ENCODE measurements around the gene FN3KRP.

FN3KRP gene

DNA sequence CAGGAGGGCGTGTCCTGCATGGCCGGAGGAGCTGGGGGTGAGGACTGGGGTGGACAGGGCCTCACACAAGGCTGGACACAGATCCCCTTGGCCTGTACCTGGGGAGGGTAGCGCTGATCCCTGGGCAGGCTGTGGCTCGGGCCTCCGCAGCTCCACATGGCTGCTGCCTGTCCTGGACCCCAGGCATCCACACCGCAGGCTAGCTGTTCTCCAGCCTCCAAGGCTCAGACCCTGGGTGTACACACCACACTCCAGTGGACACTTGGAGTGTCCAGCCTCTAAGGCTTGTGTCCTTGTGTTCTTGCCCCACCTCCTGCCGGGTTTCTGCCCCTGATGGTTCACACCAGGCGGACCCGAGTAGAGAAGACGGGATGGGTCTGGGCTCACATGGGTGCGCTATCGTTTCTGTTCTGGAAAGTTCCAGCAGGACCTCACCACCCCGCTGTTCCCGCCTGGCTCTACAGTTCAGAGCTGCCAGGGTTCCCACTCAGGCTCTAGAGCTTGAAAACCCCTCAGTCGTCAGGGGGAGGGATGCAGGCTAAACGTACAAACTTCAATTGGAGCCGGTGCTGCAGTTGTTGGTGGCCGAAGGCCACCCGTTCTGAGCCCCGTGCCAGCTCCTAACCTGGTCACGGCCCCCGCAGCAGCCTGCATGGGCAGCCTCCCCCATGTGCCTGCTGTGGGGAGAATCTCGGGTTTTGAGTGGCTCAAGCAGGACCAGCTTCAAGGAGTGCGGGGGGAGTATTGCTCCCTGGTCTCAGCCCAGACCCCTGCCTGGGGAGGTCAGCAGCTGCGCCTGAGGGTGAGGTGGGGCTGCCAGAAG, 6.6 kb upstream of the FN3KRP start:
- no peaks in the 10 kb centered on the region for H3K9me3 ChIP-seq (ENCODE audit: low read depth, low read length)
- TF ChIP-seq POLR2AphosphoS5 (IDR thresholded peaks at IDR 0.05; ENCODE audit: borderline replicate concordance, low read depth, low read length): no peak
- no peak for TF ChIP-seq EZH2 (IDR thresholded peaks at IDR 0.05)
- TF ChIP-seq FOXP2 (optimal IDR thresholded peaks at IDR 0.05; ENCODE audit: control extremely low read depth, extremely low read length, insufficient read depth): no peak
- no peak overlapping the region for H3K27ac ChIP-seq
- H3K4me3 ChIP-seq: no peak overlapping the region
- H3K9ac ChIP-seq (ENCODE audit: insufficient read length): no peak overlapping the region
- DNase-seq (ENCODE audit: low read depth, low spot score): no peak
- H3K36me3 ChIP-seq (ENCODE audit: insufficient read depth, low read length): no peaks in the 10 kb centered on the region

DNA sequence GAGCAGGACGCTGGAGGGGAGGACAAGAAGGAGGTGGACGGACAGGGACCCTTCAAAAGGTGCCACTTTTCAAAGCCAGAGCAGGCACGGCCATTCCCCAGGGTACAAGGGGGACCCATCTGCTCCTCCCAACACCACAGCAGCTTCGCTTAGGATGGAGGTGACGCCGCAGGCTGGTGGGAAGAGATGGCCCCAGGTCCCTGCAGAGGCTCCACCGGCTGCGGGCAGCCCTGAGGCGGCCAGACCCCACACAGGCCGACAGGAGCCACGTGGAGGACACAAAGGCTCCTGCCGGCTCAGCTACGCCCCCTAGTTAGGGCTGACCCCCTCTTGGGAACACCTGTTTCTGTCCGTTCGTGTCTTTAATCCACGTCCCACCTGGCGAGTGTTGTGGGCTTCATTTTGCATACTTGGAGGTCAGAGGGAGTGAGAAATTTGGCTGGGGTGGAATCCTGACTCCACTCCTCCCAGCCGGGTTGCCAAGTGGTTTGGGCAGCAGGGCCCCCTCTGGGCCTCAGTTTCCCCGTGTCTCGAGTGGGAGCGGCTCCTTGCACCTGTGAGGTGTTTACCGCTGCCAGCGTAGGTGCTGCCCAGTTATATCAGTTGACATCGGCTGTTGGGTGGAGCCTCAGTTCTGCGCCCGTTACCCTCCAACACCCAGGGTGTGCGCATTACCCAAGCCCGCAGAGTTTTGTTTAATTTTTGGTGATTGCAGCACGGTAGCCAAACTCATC, 5.8 kb upstream of the FN3KRP start:
- DNase-seq (ENCODE audit: low read depth, low spot score): no peak
- no peak overlapping the region for H3K27ac ChIP-seq
- TF ChIP-seq EZH2 (IDR thresholded peaks at IDR 0.05) (no peak), FOXP2 (optimal IDR thresholded peaks at IDR 0.05; ENCODE audit: control extremely low read depth, extremely low read length, insufficient read depth) (no peak), POLR2AphosphoS5 (IDR thresholded peaks at IDR 0.05; ENCODE audit: borderline replicate concordance, low read depth, low read length) (no peak)
- no peaks in the 10 kb centered on the region for H3K36me3 ChIP-seq (ENCODE audit: insufficient read depth, low read length)
- H3K9me3 ChIP-seq (ENCODE audit: low read depth, low read length): no peaks in the 10 kb centered on the region
- H3K9ac ChIP-seq (ENCODE audit: insufficient read length): no peak overlapping the region
- no peak overlapping the region for H3K4me3 ChIP-seq

- no peak for DNase-seq (ENCODE audit: low read depth, low spot score)
- Histone ChIP-seq H3K4me3 (no peak overlapping the region), H3K36me3 (ENCODE audit: insufficient read depth, low read length) (no peaks in the 10 kb centered on the region), H3K9me3 (ENCODE audit: low read depth, low read length) (no peaks in the 10 kb centered on the region), H3K9ac (ENCODE audit: insufficient read length) (no peak overlapping the region), H3K27ac (no peak overlapping the region)
- TF ChIP-seq FOXP2 (optimal IDR thresholded peaks at IDR 0.05; ENCODE audit: control extremely low read depth, extremely low read length, insufficient read depth): no peak
Measured at GRCh38 chr17:82713071-82713723, 3.3 kb upstream of the FN3KRP start.

- Histone ChIP-seq H3K36me3 (ENCODE audit: insufficient read depth, low read length) (peaks cover 10% of the 10 kb centered on the region; the same call in 1 of the 2 replicates), H3K4me3 (no peak overlapping the region), H3K9me3 (ENCODE audit: low read depth, low read length) (no peaks in the 10 kb centered on the region), H3K9ac (ENCODE audit: insufficient read length) (no peak overlapping the region), H3K27ac (no peak overlapping the region)
- TF ChIP-seq POLR2AphosphoS5 (IDR thresholded peaks at IDR 0.05; ENCODE audit: borderline replicate concordance, low read depth, low read length): no peak
- no peak for TF ChIP-seq FOXP2 (optimal IDR thresholded peaks at IDR 0.05; ENCODE audit: control extremely low read depth, extremely low read length, insufficient read depth)
- no peak for TF ChIP-seq EZH2 (IDR thresholded peaks at IDR 0.05)
- no peak for DNase-seq (ENCODE audit: low read depth, low spot score)
Measured at GRCh38 chr17:82718986-82719685, 2.6 kb downstream of the FN3KRP start.

GRCh38 chr17:82720204-82720603, 3.7 kb downstream of the FN3KRP start:
- no peak overlapping the region for H3K9ac ChIP-seq (ENCODE audit: insufficient read length)
- no peaks in the 10 kb centered on the region for H3K9me3 ChIP-seq (ENCODE audit: low read depth, low read length)
- TF ChIP-seq POLR2AphosphoS5 (IDR thresholded peaks at IDR 0.05; ENCODE audit: borderline replicate concordance, low read depth, low read length): no peak
- TF ChIP-seq EZH2 (IDR thresholded peaks at IDR 0.05): no peak
- no peak for TF ChIP-seq FOXP2 (optimal IDR thresholded peaks at IDR 0.05; ENCODE audit: control extremely low read depth, extremely low read length, insufficient read depth)
- no peak overlapping the region for H3K4me3 ChIP-seq
- no peak for DNase-seq (ENCODE audit: low read depth, low spot score)
- peaks cover 10% of the 10 kb centered on the region; the same call in 1 of the 2 replicates for H3K36me3 ChIP-seq (ENCODE audit: insufficient read depth, low read length)
- H3K27ac ChIP-seq: no peak overlapping the region

GRCh38 chr17:82722341-82723013, 6.0 kb downstream of the FN3KRP start:
- H3K36me3 ChIP-seq (ENCODE audit: insufficient read depth, low read length): peaks cover 14% of the 10 kb centered on the region; the same call in 1 of the 2 replicates
- no peak for TF ChIP-seq POLR2AphosphoS5 (IDR thresholded peaks at IDR 0.05; ENCODE audit: borderline replicate concordance, low read depth, low read length)
- no peak for TF ChIP-seq FOXP2 (optimal IDR thresholded peaks at IDR 0.05; ENCODE audit: control extremely low read depth, extremely low read length, insufficient read depth)
- TF ChIP-seq EZH2 (IDR thresholded peaks at IDR 0.05): no peak

GRCh38 chr17:82723169-82723807, 6.8 kb downstream of the FN3KRP start:
- Histone ChIP-seq H3K9me3 (ENCODE audit: low read depth, low read length) (no peaks in the 10 kb centered on the region), H3K27ac (no peak overlapping the region), H3K9ac (ENCODE audit: insufficient read length) (no peak overlapping the region), H3K4me3 (no peak overlapping the region), H3K36me3 (ENCODE audit: insufficient read depth, low read length) (peaks cover 16% of the 10 kb centered on the region; the same call in 1 of the 2 replicates)
- DNase-seq (ENCODE audit: low read depth, low spot score): no peak
- TF ChIP-seq EZH2 (IDR thresholded peaks at IDR 0.05) (no peak), FOXP2 (optimal IDR thresholded peaks at IDR 0.05; ENCODE audit: control extremely low read depth, extremely low read length, insufficient read depth) (no peak), POLR2AphosphoS5 (IDR thresholded peaks at IDR 0.05; ENCODE audit: borderline replicate concordance, low read depth, low read length) (no peak)

More at GRCh38 chr17:82722341-82723013, 6.0 kb downstream of the FN3KRP start:
- no peak overlapping the region for H3K9ac ChIP-seq (ENCODE audit: insufficient read length)
- no peaks in the 10 kb centered on the region for H3K9me3 ChIP-seq (ENCODE audit: low read depth, low read length)
- no peak overlapping the region for H3K4me3 ChIP-seq
- no peak overlapping the region for H3K27ac ChIP-seq
- DNase-seq (ENCODE audit: low read depth, low spot score): no peak

Measured in SK-N-MC (cell line).